Measurements from ENCODE around the gene GABRG3. TPM values are rescaled to one million over a fixed set of nuclear protein-coding genes. Genes with fewer than 3 reads are reported as not detected.

GABRG3 gene
- total RNA-seq, 1 experiment from 2014 or later, result not detected

GRCh38 chr15:27027229-27027628 is 56.2 kb downstream of the GABRG3 start:
- Histone ChIP-seq H3K36me3 (ENCODE audit: control insufficient read depth in 1 of 2, insufficient read depth in 2 of 2, low read length in 2 of 2) (no peaks in the 10 kb centered on the region), H3K4me2 (ENCODE audit: low read length) (no peak overlapping the region), H3K9me3 (ENCODE audit: control insufficient read depth in 1 of 2, insufficient read depth in 1 of 2, low read depth in 1 of 2, low read length in 2 of 2) (peaks cover 0 to 50% of the 10 kb centered on the region in 2 experiments; a peak in 2 of 4 replicates), H2AFZ (ENCODE audit: low read depth, low read length, poor library complexity, severe bottlenecking) (no peak overlapping the region), H3K4me1 (ENCODE audit: control insufficient read depth in 1 of 2, insufficient read depth in 2 of 2, low read length in 2 of 2) (no peaks in the 10 kb centered on the region), H3K9me2 (ENCODE audit: insufficient read depth) (no peaks in the 10 kb centered on the region), H3K27me3 (ENCODE audit: insufficient read depth, low read length) (no peaks in the 10 kb centered on the region), H3K27ac (ENCODE audit: low read depth, low read length) (no peak overlapping the region), H3K4me3 (replicated peaks in 1 of 2; ENCODE audit: low read depth in 1 of 2, low read length in 2 of 2) (no peak overlapping the region), H3K9ac (ENCODE audit: low read length) (no peak overlapping the region), H4K20me1 (ENCODE audit: insufficient read depth) (no peaks in the 10 kb centered on the region), H3K79me2 (ENCODE audit: insufficient read depth, low read length) (no peaks in the 10 kb centered on the region)
- no TSS peak for BruUV-seq (replicated peaks)
- TF ChIP-seq TCF7L2 (IDR thresholded peaks at IDR 0.05; ENCODE audit: borderline replicate concordance, extremely low read depth, insufficient read depth, insufficient read length) (no peak), FOSL1 (IDR thresholded peaks at IDR 0.05; ENCODE audit: low read depth) (no peak), CBX3 (IDR thresholded peaks at IDR 0.05; ENCODE audit: low read depth) (no peak), ZFX (IDR thresholded peaks at IDR 0.05) (no peak), RAD21 (IDR thresholded peaks at IDR 0.05; ENCODE audit: low read depth) (no peak)
- POLR2A ChIA-PET, result no interaction called here
- CTCF ChIA-PET, result no interaction called here
- RAD21 ChIA-PET (ENCODE audit: low non-redundant PET in 1 of 2, low total read pairs in 2 of 2, uncharacterized antibody in 2 of 2, unreplicated experiment in 2 of 2), result no interaction called here
- intact Hi-C loops (cut with micrococcal nuclease), result no loop called here
- no peak for ATAC-seq
- no peak for DNase-seq (ENCODE audit: low read depth, low spot score)

DNA sequence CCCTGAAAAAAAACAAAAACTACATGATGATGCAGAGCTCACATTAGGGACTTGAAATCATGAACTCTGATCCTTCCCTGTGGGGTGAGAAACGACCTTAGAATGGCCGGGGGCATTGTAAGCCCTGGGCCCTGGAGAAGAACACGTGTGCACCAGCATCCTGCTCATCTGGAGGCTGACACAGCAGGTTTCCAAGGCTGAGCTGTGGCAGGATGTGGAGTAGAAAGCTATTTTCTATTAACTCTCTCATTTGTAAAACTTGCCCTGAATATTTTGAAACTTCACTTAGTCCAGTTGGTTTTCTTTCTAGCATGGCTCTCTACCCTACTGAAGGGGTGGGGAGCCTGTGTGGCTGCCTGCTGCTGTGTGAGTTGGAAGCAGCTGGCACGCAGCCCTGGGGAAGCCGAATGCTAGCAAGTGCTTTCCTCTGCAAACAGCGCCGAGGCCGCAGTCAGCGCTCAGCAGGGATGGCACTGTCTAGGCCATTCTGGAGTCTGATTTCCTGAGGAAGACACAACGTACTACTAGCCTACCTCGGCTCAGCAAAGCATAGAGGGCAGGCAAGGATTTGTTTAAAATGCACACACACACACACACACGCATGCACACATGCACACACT is 58.0 kb downstream of the GABRG3 start:
- Histone ChIP-seq H3K79me2 (ENCODE audit: insufficient read depth, low read length) (no peaks in the 10 kb centered on the region), H3K36me3 (ENCODE audit: control insufficient read depth in 1 of 2, insufficient read depth in 2 of 2, low read length in 2 of 2) (no peaks in the 10 kb centered on the region), H4K20me1 (ENCODE audit: insufficient read depth) (no peaks in the 10 kb centered on the region), H3K9me3 (ENCODE audit: control insufficient read depth in 1 of 2, insufficient read depth in 1 of 2, low read depth in 1 of 2, low read length in 2 of 2) (peaks cover 3 to 43% of the 10 kb centered on the region in 2 experiments; a peak in 2 of 4 replicates), H3K9ac (ENCODE audit: low read length) (no peak overlapping the region), H3K4me2 (ENCODE audit: low read length) (no peak overlapping the region), H3K9me2 (ENCODE audit: insufficient read depth) (no peaks in the 10 kb centered on the region), H3K27ac (ENCODE audit: low read depth, low read length) (no peak overlapping the region), H3K4me3 (replicated peaks in 1 of 2; ENCODE audit: low read depth in 1 of 2, low read length in 2 of 2) (no peak overlapping the region), H2AFZ (ENCODE audit: low read depth, low read length, poor library complexity, severe bottlenecking) (no peak overlapping the region), H3K4me1 (ENCODE audit: control insufficient read depth in 1 of 2, insufficient read depth in 2 of 2, low read length in 2 of 2) (no peaks in the 10 kb centered on the region), H3K27me3 (ENCODE audit: insufficient read depth, low read length) (no peaks in the 10 kb centered on the region)
- RAD21 ChIA-PET (ENCODE audit: low non-redundant PET in 1 of 2, low total read pairs in 2 of 2, uncharacterized antibody in 2 of 2, unreplicated experiment in 2 of 2), result no interaction called here
- POLR2A ChIA-PET, result no interaction called here
- TF ChIP-seq SIN3A (IDR thresholded peaks at IDR 0.05; ENCODE audit: low read depth), result no peak
- no peak for TF ChIP-seq ELF1 (IDR thresholded peaks at IDR 0.05; ENCODE audit: borderline replicate concordance, low read depth)
- ATAC-seq (no peak), DNase-seq (ENCODE audit: low read depth, low spot score) (no peak)
- CTCF ChIA-PET, result no interaction called here
- intact Hi-C loops (cut with micrococcal nuclease), result no loop called here
- BruUV-seq (replicated peaks), result no TSS peak

Measured in HCT116 (cell line).